Measurements from ENCODE around the gene PCDHGA1. TPM values are rescaled to one million over a fixed set of nuclear protein-coding genes. Genes with fewer than 3 reads are reported as not detected.
"Not testable (repeated sequence)": the region's sequence is repeated elsewhere in the genome, so short reads cannot be mapped to it uniquely, and the experiment has no call there.

Gene PCDHGA1
- polyA plus RNA-seq, 1 donor from 2014 or later = 0.19 TPM

GRCh38 chr5:141413540-141414069, 83.3 kb downstream of the PCDHGA1 start:
- Histone ChIP-seq H3F3A (ENCODE audit: insufficient read depth, low read length, poor library complexity, severe bottlenecking) (peaks cover 3% of the 10 kb centered on the region), H3K9ac (ENCODE audit: low read length) (no peak overlapping the region), H3K27me3 (ENCODE audit: insufficient read depth, low read depth, low read length) (no peaks in the 10 kb centered on the region), H2AFZ (ENCODE audit: low read depth, low read length) (no peak overlapping the region), H3K36me3 (ENCODE audit: insufficient read depth, low read length) (peaks cover 82% of the 10 kb centered on the region), H3K4me2 (ENCODE audit: low read length) (no peak overlapping the region), H3K27ac (ENCODE audit: low read length) (peak overlapping the region; percentile 45), H3K4me3 (ENCODE audit: low read length) (peak overlapping the region; percentile 66), H3K9me2 (ENCODE audit: insufficient read depth, low read length) (no peaks in the 10 kb centered on the region), H3K79me2 (replicated peaks; ENCODE audit: insufficient read depth, low read length) (peaks cover 66% of the 10 kb centered on the region), H3K9me3 (ENCODE audit: low read length) (peaks cover 81% of the 10 kb centered on the region), H4K20me1 (ENCODE audit: insufficient read depth) (no peaks in the 10 kb centered on the region)
- TF ChIP-seq TAF1 (IDR thresholded peaks at IDR 0.05; ENCODE audit: low read depth) = no peak
- TF ChIP-seq RAD21 (conservative IDR thresholded peaks at IDR 0.05) = no peak
- TF ChIP-seq EP300 (conservative IDR thresholded peaks at IDR 0.05; ENCODE audit: poor library complexity, severe bottlenecking) = no peak
- TF ChIP-seq MXI1 (conservative IDR thresholded peaks at IDR 0.05; ENCODE audit: poor library complexity, severe bottlenecking) = no peak
- TF ChIP-seq EZH2 (IDR thresholded peaks at IDR 0.05; ENCODE audit: borderline replicate concordance, insufficient read depth, low read length, poor library complexity, severe bottlenecking) = no peak
- TF ChIP-seq SMC3 (conservative IDR thresholded peaks at IDR 0.05; ENCODE audit: poor library complexity) = no peak
- no peak for TF ChIP-seq CTCF (IDR thresholded peaks at IDR 0.05; ENCODE audit: poor library complexity, severe bottlenecking)
- no peak for TF ChIP-seq REST (IDR thresholded peaks at IDR 0.05; ENCODE audit: borderline replicate concordance)
- TF ChIP-seq POLR2AphosphoS5 (IDR thresholded peaks at IDR 0.05) = no peak

- H4K20me1 ChIP-seq (ENCODE audit: insufficient read depth); H3K27ac ChIP-seq (ENCODE audit: low read length); H3K9ac ChIP-seq (ENCODE audit: low read length); H3F3A ChIP-seq (ENCODE audit: insufficient read depth, low read length, poor library complexity, severe bottlenecking); H2AFZ ChIP-seq (ENCODE audit: low read depth, low read length); H3K27me3 ChIP-seq (ENCODE audit: insufficient read depth, low read depth, low read length); H3K4me2 ChIP-seq (ENCODE audit: low read length); H3K9me2 ChIP-seq (ENCODE audit: insufficient read depth, low read length): not testable (repeated sequence)
- Histone ChIP-seq H3K4me3 (ENCODE audit: low read length) (peak overlapping the region; percentile 66), H3K36me3 (ENCODE audit: insufficient read depth, low read length) (peaks cover 86% of the 10 kb centered on the region), H3K9me3 (ENCODE audit: low read length) (peaks cover 81% of the 10 kb centered on the region), H3K79me2 (replicated peaks; ENCODE audit: insufficient read depth, low read length) (peaks cover 70% of the 10 kb centered on the region)
Observed at GRCh38 chr5:141414548-141415274, 84.4 kb downstream of the PCDHGA1 start.

GRCh38 chr5:141415275-141415618, 84.9 kb downstream of the PCDHGA1 start:
- peaks cover 80% of the 10 kb centered on the region for H3K9me3 ChIP-seq (ENCODE audit: low read length)
- not testable (repeated sequence) for H3K27ac ChIP-seq (ENCODE audit: low read length); H3K9me2 ChIP-seq (ENCODE audit: insufficient read depth, low read length)

More at GRCh38 chr5:141415275-141415618, 84.9 kb downstream of the PCDHGA1 start:
- H3K27me3 ChIP-seq (ENCODE audit: insufficient read depth, low read depth, low read length); H3K9ac ChIP-seq (ENCODE audit: low read length); H3F3A ChIP-seq (ENCODE audit: insufficient read depth, low read length, poor library complexity, severe bottlenecking); H3K4me3 ChIP-seq (ENCODE audit: low read length); H3K4me2 ChIP-seq (ENCODE audit: low read length); H2AFZ ChIP-seq (ENCODE audit: low read depth, low read length); H4K20me1 ChIP-seq (ENCODE audit: insufficient read depth): not testable (repeated sequence)
- H3K79me2 ChIP-seq (replicated peaks; ENCODE audit: insufficient read depth, low read length) = peaks cover 72% of the 10 kb centered on the region
- H3K36me3 ChIP-seq (ENCODE audit: insufficient read depth, low read length) = peaks cover 86% of the 10 kb centered on the region
